NCI-H1930 (cell line): Measurements from ENCODE around the gene ENTPD6.
A peak's percentile ranks its signal among the peaks of the same experiment; 100 is the strongest.

Experiments
- DNase-seq, 2 experiments: peaks; one replicate each; lab custom pipeline; 2025; lab: John Stamatoyannopoulos, UW

Gene ENTPD6

DNA sequence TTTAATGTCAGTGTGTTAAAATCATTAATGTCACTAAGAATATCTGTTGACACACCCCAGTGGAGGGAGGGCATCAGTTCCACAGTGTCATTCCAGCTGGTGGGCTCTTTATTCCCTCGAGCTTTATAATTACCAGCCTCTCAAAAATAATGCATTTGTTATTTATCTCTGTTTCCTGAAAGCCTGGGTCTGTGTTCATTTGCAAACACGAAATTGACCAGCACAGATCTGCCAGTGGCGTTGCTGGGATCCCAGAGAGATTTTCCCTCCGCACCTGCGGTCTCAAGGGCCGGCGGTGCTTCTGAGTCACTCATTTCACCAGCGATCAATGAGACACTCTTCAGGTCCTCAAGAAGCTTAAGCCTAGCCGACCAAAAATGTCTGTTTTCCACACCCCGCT is 46.7 kb downstream of the ENTPD6 start:
- DNase-seq, result peak in 1 of 2 experiments; percentile 19

DNA sequence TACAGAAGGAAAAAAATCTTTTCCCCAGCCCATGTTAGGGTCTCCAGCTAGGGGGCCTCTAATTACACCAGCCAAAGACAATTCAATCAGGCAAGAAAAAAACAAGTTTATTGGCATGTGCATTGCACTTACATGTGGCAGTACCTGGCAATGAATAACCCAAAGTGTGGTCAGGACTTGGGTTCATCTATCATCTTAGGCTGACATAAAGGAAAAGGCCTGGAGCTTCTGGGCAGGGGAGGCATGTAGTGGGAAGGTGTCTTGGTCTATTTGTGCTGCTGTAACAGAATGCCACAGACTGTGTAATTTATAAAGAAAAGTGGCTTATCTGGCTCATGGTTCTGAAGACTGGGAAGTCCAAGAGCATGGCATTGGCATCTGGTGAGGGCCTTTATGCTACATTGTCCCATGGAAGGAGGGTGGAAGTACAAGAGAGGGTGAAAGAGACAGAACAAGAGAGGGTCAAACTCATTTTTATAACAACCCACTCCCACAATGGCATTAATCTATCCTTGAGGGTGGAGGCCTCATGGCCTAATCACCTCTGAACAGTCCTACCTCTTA is 48.0 kb downstream of the ENTPD6 start:
- no peak for DNase-seq

DNA sequence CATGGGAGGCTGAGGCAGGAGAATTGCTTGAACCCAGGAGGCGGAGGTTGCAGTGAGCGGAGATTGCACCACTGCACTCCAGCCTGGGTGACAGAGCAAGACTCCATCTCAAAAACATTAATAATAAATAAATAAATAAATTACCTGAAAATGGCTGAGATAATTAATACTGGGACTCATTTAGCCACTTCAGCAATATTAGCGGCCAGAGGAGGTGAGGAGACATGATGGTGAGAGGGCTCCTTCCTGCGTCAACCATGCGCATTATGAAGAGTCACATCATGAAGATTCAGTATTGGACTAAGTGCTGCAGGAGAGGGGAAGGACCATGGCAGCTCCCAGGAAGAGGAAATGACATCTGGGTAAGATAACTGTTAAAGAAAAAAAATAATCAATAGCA is 49.5 kb downstream of the ENTPD6 start:
- no peak for DNase-seq

DNA sequence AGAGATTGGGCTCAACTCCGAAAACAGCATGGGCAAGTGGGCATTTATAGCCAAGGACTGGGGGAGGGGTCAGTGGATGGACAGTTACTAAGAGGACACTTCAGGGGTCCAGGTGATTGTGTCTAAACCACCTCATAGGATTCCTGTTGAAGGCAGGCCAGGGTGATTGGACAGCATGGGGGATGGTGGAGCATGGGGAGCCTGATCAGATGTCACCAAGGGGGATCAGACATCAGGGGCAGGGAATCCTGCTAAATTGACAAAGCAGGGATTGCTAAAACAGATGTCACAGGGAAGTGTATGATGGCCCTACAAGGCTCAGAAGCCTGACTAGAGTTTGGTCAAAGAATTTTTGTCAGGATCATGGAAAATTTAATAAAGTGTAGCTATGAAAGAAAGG is 49.9 kb downstream of the ENTPD6 start:
- DNase-seq, result no peak

DNA sequence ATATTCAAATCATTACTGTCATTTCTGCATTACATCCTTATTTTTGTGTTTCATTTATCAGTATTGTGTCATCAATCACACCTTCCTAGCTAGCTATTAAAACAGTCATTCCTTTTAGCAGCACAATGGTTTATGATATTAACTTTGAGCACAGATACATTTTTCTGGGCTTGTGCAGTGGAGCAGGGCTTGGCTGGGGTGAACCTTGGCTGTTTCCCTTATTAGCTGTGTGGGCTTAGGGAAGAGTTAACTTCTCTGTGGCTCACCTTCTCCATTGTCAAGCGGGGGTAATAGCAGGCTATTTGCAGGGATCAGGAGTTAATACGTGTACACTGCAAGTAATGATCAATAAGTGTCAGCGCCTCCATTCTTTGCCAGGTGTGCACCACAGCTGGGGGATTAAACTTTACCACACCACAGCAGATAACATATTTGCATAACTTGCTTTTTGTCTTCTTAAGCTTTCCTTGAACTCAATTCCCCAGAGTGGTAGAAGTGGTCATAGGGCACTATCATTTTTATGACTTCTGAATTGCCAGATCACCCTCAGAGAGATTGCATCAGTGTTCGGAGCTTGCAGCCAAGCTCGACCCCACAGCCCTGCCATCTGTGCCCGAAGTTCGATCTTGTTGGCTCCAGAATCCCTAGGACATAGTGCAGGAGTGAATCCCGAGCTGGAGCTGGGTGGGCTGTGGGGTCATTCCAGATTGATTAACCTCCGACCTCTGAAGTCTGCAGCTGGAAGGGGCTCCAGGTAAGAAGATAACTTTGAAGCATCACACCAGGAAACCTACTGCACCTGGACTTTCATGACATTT is 50.9 kb downstream of the ENTPD6 start:
- DNase-seq, result no peak

DNA sequence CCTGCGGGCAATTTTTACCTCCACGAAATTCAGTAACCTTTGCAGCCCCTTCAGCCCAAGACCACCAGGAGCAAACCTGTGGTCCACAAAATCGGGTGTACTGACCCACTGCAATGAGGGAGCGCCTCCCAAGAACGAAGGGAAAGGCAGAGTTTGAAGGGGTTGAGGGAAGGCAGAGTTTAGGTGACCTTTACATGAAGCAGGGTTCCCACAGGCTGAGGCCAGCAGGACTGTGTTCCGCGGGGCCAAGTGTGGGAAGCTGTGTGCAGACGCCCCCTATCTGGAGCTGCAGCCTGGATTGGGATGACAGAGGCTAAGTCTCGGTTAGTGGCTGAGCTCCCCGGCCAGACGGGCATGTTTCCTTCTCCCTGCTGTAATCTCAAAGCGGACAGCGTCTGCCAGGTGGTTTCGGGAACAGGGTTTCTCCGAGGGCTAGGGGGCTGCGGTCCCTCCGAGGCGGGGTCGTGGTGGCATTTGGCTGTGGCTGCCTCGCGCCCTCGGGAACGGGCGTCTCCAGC is 51.5 kb downstream of the ENTPD6 start:
- DNase-seq, result peak; percentile 41 to 55

DNA sequence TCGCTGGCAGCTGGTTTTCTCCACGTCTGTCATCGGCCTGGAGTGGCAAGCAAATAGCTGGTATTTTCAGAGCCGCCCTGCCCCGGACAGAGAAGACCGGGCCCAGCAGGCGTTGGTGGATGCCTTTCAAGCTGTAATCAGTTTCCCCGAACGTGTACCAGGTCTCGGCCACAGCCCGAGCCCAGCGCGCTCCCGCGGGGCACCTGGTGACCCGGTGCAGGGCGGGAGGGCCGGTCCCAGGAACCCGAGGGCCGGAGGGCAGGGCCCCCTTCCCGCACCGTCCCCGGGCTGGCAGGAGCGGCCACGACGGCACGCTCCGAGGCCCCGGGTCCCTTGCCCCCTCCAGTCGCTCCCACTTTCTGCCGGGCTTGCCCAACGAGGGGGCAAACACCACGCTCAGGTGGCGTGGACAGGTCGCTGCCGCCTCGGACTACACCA is 52.0 kb downstream of the ENTPD6 start:
- DNase-seq, result no peak

DNA sequence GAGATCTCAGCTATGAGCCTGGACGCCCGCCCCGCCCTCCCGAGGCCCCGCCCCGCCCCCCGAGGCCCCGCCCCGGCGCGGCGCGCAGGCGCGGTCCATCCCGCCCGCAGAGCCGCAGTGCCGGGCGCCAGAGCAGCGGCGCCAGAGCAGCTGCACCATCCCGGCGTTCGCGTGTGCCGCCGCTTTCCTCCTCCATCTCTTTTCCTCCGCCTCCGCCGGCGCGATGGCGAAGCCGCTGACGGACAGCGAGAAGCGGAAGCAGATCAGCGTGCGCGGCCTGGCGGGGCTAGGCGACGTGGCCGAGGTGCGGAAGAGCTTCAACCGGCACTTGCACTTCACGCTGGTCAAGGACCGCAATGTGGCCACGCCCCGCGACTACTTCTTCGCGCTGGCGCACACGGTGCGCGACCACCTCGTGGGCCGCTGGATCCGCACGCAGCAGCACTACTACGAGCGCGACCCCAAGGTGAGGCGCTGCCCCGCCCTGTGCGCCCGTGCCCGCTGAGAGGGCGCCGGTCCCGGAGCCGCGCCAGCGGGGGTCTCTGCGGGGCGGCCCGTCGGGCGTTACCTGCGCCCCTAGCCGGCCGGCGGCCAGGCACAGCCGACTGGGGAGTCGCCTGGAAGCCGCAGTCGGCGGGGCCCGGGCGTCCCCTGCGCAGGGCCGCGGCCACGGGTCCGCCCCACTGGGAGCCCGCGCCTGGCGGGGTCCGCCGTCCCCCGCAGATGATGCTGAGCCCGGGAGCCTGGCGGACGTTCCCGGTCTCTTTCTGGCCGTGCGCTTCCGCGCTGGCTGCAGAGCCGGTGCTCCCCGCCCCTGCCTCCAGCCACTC is 52.7 kb downstream of the ENTPD6 start, which contains the start of gene PYGB:
PYGB (plus strand) TSS at position 130 of the 830 bp plus-strand sequence; CDS start at position 224, 94 bp downstream.
- DNase-seq, result peak; percentile 71 to 80

DNA sequence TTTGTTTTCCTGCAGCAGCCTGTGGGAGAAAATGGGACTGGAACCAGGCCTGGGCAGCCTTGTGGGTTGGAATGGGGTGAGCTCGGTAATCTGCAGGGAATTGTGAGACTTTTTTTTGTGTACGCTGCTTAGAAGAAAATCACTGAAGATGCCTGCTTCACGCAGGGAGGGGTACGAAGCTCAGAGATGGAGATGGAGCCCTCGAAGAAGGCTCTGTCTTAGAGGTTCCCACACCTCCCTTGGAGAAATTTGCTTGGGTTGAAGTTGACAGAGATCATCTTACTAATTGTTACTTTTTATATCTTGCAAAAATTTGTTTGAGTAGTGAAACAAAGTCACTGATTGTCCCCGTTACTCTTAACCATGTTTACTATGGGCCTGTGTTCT is 53.3 kb downstream of the ENTPD6 start:
- no peak for DNase-seq

DNA sequence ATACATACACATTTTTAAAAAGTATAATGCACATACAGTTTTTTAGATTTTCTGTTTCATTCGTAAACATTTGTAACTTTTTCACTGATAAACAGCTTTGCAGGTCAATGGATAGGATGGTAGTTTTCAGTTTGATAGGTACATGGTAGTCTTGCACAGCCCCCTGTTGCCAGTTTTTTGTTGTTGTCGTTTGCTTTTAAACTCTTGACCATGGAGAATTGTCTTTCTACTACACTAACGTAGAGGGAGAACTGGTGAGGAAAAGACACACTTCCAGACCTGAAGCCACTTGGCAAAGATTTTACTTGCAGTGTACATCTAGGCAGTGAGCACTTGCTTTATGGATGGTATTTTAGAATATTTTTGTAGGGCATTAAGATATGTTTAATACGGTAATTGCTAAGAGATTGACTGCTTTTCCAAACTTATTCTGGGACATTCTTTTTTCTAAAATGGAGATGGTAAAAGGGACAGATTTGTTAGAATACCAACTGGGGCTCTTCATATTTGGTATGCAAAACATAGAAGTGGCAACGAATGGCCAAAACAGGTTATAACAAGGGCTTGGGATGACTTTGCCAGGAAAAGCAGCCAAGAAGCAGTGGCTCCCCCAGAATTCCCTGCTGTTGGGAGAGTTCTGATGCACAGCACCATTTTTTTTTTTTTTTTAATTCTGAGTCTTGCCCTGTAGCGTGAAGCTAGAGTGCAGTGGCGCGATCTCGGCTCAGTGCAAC is 53.9 kb downstream of the ENTPD6 start:
- DNase-seq, result no peak

DNA sequence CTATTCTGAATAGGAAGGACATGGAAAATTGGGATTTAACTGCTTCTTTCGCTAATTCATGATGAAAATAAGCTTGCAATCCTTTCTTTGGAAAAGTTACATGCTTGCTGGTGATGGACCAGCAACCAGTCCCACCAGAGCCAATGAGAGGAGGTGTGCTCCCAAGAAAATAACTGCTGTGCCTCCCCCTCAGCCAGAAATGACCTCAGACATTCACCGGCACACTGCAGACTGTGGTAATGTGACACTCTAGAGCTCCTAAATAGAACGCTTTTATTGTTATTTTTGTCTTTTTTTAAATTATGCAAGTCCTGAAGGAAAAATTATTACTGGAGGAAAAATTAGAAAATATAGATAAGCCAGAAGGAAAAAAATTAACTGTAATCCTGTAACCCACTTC is 55.0 kb downstream of the ENTPD6 start:
- DNase-seq, result no peak

DNA sequence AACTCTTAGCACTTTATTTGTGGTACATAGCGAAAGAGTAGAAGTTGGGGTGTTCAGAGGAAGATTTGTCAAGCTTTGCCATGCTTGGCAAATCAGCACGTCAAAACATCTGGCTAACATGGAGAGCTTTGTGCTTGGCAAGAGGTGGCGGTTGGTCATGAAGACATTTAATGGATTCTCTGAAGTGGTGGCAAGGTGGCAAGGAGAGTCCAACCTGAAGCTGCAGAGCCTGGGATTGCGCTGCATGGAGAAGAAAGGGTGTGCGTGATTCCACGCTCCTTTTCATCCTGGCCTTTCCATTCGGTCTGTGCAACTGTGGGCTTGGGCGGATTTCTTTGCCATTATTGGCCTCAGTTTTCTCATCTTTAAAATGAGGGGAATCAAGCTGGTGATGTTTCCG is 55.5 kb downstream of the ENTPD6 start:
- no peak for DNase-seq

DNA sequence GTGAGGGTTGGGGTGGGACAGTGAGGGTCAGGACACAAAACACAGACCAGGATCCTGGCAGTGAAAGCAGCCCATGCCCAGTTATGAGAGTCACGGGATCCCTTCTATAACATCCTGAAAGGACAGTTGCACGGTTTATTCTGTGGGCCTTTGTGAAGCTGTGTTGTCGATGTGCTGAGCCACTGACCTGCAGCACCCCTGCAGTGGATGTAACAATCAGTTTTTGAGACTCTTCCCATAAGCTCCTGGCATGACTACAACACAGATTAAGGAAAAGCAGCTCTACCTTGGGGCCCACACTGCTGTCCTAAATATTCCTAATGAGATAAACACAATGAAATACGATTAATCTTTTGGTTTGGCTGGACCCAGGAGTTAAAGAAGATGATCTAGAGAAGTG is 56.0 kb downstream of the ENTPD6 start:
- no peak for DNase-seq

DNA sequence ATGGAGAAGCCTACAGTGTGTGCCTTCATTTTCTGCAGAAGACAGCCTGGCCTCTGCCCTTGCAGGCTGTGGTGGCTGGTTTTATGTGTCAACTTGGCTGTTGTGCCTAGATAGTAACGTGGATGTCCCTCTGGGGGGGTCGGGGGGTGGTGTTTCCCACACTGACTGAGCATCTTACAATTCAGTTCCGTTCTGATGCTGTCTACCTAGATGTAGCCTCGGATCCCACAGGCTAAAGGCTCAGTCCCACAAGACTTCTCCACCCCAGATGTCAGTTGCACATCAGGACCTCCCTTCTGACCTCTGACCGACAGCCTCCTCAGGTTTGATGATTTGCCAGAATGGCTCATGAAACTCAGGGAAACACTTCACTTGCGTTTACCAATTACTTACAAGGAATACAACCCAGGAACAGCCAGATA is 56.7 kb downstream of the ENTPD6 start:
- DNase-seq, result no peak

DNA sequence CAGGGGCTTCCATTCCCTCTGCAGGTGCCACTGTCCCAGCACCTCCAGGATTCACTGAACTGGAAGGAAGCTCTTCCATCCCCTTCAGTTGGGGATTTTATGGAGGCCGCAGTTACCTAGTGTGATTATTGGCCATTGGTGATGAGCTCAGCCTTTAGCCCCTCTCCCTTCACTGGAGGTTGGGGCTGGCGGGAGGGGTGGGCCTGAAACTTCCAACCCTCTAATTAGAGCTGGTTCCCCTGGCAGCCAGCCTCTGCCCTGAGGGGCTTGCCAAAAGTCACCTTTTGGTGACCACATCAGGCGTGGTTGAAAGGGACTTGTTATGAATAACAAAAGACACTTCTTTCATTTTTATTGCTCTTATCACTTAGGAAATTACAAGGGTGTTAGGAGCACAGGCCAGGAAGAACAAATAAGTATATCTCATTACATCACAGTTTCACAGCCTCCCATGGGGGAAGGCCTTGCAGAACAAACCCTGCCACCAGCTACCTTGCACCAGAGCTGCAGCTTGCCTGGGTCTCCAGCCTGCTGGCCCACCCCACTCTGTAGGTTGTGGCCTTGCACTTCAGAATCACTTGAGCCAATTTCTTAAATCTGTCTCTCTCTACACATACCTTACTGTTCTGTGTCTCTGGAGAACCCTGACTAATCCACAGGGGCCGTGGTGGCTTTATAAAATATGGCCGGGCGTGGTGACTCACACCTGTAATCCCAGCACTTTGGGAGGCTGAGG is 57.3 kb downstream of the ENTPD6 start:
- DNase-seq, result no peak

DNA sequence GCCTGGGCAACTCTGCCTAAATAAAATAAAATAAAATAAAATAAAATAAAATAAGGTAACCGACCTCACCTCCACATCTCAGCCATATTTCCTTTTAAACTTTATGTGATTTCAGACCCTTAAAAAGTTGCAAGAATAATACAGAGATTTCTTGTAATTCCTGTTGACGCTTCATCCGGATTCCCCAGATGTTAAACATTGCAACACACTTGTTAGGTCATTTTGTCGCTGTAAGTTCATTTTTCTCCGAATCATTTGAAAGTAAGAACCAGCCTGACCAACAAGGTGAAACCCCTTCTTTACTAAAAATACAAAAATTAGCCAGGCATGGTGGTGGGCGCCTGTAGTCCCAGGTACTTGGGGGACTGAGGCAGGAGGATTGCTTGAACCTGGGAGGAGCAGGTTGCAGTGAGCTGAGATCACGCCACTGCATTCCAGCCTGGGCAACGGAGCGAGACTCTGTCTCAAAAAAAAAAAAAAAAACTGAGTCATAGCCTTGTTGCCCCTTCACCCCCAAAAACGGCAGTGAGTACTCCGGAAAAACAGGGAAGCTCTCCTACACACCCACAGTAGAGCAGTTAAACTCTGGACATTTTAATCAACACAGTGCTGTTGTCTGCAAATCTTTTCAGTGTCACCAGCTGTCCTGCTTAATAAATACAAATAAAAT is 58.2 kb downstream of the ENTPD6 start:
- no peak for DNase-seq

DNA sequence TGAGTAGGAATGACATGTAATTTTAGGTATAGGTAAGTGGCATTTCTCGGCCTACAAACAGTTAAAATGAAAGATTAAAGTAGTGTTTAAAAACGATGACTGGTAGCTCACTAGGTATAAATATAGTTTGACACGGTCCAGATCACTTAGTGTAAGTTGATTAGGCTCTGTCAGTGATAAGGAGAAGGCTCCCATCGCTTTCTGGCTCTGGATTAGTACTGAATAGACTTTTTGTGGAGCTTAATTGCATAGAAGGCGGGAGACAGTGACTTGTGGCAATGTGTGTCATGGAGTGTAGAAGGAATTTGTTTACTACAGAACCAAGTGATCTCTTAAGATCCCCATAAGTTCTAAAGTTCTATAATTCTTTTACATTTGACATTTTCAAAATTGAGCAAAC is 59.1 kb downstream of the ENTPD6 start:
- DNase-seq, result no peak

DNA sequence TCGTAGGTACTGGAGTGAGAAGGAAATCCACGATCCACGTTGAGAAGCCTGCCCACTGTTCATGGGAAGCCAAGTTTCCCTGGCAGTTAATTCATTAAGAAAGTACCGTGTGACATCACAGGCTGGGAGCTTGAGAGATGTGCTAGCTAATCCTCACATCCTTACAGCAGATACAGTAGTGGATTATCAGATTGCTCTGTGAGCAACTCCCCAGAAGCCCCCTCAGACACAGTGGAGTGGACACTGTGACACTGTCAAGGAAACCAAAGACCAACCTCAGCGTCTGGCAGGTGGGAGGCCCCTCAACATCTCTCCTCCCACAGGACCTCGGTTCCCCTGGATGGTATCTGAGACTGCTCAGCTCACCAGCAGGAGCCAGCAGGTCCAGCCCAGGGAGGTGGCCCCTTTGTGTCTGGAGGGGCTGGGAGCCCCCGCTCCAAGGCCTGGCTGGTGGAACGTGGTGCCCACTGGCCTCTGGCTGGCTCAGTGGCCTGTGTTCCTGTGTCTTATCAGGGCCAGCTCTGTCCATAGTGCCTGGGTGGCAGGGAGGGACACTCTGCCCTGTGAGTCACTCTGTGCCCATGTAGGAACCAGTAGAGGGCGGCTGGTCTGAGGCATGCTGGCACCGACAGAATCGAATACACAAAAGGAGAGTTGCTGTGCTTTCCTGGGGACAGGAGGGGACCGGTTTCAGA is 59.6 kb downstream of the ENTPD6 start:
- no peak for DNase-seq

DNA sequence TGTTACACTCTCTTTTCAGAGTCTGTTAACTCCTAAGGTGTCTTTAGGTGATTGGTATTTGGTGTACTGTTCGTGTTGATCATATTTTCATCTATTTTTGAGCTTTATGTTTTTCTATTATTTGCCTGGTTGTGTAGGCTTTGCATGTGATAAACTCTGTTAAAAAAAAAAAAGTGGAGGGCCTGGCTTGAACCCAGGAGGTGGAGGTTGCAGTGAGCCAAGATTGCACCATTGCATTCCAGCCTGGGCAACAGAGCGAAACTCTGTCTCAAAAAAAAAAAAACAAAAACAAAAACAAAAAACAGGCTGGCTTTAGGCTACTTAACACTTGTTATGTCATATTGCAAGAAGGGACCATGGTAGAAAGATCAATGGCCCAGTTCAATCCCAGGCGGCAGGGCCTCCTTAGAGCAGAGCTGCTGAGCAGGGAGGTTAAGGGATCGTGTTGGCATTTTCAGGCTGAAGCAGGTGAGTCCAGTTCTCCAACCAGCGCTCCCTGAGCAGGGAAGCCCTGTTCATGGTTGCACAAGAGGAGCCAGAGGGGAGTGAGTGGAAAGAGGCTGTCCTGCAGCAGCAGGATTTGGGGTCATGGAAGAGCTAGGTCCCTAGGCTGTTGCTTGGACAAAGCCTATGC is 60.8 kb downstream of the ENTPD6 start:
- DNase-seq, result no peak
